ENCODE measurements around the gene INTS1.

Gene INTS1

DNA sequence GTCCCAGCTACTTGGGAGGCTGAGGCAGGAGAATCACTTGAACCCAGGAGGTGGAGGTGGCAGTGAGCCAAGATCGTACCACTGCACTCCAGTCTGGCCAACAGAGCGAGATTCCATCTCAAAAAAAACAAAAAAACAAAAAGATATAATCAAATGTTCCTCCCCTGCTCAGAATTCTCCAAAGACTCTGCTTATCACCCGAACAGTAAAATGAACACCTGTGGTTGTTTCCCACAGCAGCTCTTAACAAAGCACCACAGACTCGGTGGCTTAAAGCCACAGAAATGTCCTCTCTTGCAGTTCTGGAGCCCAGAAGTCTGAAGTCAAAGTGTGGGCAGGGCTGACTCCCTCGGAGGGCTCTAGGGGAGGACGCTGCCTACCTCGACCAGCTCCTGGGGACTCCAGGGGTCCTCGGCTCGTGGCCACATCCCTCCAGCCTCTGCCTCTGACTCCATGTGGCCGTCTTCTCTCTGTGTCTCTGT lies 4.1 kb upstream of the INTS1 start:
- Histone ChIP-seq H3K9me3 (ENCODE audit: control insufficient read depth, low read length) (no peaks in the 10 kb centered on the region), H2AFZ (no peak overlapping the region), H3K36me3 (ENCODE audit: control insufficient read depth, insufficient read depth, low read length) (no peaks in the 10 kb centered on the region), H3K9ac (no peak overlapping the region), H3K4me3 (ENCODE audit: low read depth, low read length) (no peak overlapping the region), H3K27me3 (ENCODE audit: control insufficient read depth, insufficient read depth, low read length) (no peaks in the 10 kb centered on the region), H3K4me2 (ENCODE audit: low read length) (no peak overlapping the region), H3K27ac (no peak overlapping the region), H3K4me1 (no peaks in the 10 kb centered on the region), H3K79me2 (peaks cover 7% of the 10 kb centered on the region)
- no peak for TF ChIP-seq CTCF (IDR thresholded peaks at IDR 0.05)

DNA sequence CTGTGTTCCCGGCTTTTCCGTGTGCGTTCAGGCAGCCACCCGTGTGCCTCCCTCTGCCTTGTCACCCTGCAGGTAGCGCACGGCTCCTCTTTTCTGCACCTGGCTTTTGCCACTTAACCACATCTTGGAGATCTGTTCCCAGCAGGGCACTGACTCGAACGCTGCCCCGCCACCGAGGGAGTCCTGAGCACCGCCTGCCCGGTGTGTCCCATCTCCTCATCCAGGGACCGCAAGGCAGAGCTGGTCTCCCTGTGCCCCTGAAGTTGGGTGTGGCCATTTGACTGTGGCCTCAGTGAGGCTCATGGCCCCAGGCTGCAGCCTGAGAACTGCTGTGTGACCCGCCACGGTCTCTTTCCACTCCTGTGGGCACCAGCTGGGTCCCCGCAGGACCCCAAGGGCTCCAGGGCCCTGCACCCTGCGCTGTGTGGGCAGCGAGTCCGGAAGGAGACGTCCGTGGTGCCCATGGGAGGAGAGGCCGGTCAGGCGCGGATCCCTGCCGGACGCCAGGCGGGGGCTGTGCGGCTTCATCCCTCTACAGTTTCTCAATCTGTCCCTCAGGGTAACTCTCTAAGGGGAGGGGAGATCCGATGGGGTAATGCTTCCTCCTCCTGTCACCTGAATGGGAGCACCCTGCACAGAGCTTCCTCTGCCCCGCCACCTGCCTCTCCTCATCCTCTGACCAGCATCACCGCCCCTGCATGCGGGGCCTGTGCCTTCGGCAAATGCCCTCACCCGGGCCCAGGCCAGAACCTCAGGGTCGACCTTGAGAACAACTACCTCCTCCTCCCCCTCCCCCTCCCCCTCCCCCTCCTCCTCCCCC lies 1.8 kb upstream of the INTS1 start:
- Histone ChIP-seq H3K4me1 (peaks cover 6% of the 10 kb centered on the region), H3K27ac (no peak overlapping the region), H3K27me3 (ENCODE audit: control insufficient read depth, insufficient read depth, low read length) (no peaks in the 10 kb centered on the region), H3K4me3 (ENCODE audit: low read depth, low read length) (no peak overlapping the region), H3K9ac (no peak overlapping the region), H3K4me2 (ENCODE audit: low read length) (no peak overlapping the region), H3K9me3 (ENCODE audit: control insufficient read depth, low read length) (no peaks in the 10 kb centered on the region), H3K36me3 (ENCODE audit: control insufficient read depth, insufficient read depth, low read length) (no peaks in the 10 kb centered on the region), H2AFZ (no peak overlapping the region), H3K79me2 (peaks cover 21% of the 10 kb centered on the region)
- TF ChIP-seq CTCF (IDR thresholded peaks at IDR 0.05): no peak

- Histone ChIP-seq H3K4me1 (peaks cover 6% of the 10 kb centered on the region), H3K4me3 (ENCODE audit: low read depth, low read length) (peak overlapping the region; percentile 81), H3K36me3 (ENCODE audit: control insufficient read depth, insufficient read depth, low read length) (no peaks in the 10 kb centered on the region), H3K27ac (no peak overlapping the region), H3K79me2 (peaks cover 21% of the 10 kb centered on the region), H2AFZ (peak overlapping the region; percentile 98), H3K9ac (peak overlapping the region; percentile 33), H3K4me2 (ENCODE audit: low read length) (peak overlapping the region; percentile 95), H3K9me3 (ENCODE audit: control insufficient read depth, low read length) (no peaks in the 10 kb centered on the region), H3K27me3 (ENCODE audit: control insufficient read depth, insufficient read depth, low read length) (no peaks in the 10 kb centered on the region)
- TF ChIP-seq CTCF (IDR thresholded peaks at IDR 0.05): no peak
Measured at GRCh38 chr7:1503390-1503789, 799 bp downstream of the INTS1 start.

GRCh38 chr7:1502845-1503244 lies 1.3 kb downstream of the INTS1 start:
- Histone ChIP-seq H3K9me3 (ENCODE audit: control insufficient read depth, low read length) (no peaks in the 10 kb centered on the region), H2AFZ (no peak overlapping the region), H3K27me3 (ENCODE audit: control insufficient read depth, insufficient read depth, low read length) (no peaks in the 10 kb centered on the region), H3K4me3 (ENCODE audit: low read depth, low read length) (peak overlapping the region; percentile 81), H3K27ac (no peak overlapping the region), H3K4me1 (peaks cover 6% of the 10 kb centered on the region), H3K4me2 (ENCODE audit: low read length) (peak overlapping the region; percentile 95), H3K36me3 (ENCODE audit: control insufficient read depth, insufficient read depth, low read length) (no peaks in the 10 kb centered on the region), H3K79me2 (peaks cover 21% of the 10 kb centered on the region), H3K9ac (no peak overlapping the region)
- TF ChIP-seq CTCF (IDR thresholded peaks at IDR 0.05): no peak

All from parathyroid adenoma (tissue), 2 donors.